ENCODE measurements around the gene SHISA8.

SHISA8 gene

GRCh38 chr22:41915035-41915785 is at the start of gene SHISA8:
Gene SHISA8 (minus strand): TSS chr22:41915074. CDS start chr22:41914667, 407 bp downstream.
- DNase-seq (ENCODE audit: low spot score) = peak; percentile 83
- no peak for TF ChIP-seq CTCF (IDR thresholded peaks at IDR 0.05; ENCODE audit: borderline replicate concordance, control extremely low read depth, extremely low read depth, insufficient read depth, missing control alignments)
- in situ Hi-C loops (cut with MboI; ENCODE audit: low sequenced_read_pairs, unreplicated experiment) = no loop called here

GRCh38 chr22:41964112-41964491 is 49.2 kb upstream of the SHISA8 start:
- no peak for DNase-seq (ENCODE audit: low spot score)
- in situ Hi-C loops (cut with MboI; ENCODE audit: low sequenced_read_pairs, unreplicated experiment) = loop anchor here (25.0 kb wide), 1 partner anchor 473 kb away; the partner anchor contains the start of gene NFAM1
- TF ChIP-seq CTCF (IDR thresholded peaks at IDR 0.05; ENCODE audit: borderline replicate concordance, control extremely low read depth, extremely low read depth, insufficient read depth, missing control alignments) = no peak

- no peak for TF ChIP-seq CTCF (IDR thresholded peaks at IDR 0.05; ENCODE audit: borderline replicate concordance, control extremely low read depth, extremely low read depth, insufficient read depth, missing control alignments)
- no peak for DNase-seq (ENCODE audit: low spot score)
- in situ Hi-C loops (cut with MboI; ENCODE audit: low sequenced_read_pairs, unreplicated experiment) = loop anchor here (25.0 kb wide), 1 partner anchor 474 kb away; the partner anchor contains the start of gene NFAM1
Measured at GRCh38 chr22:41963453-41964111, 48.7 kb upstream of the SHISA8 start.

GRCh38 chr22:41957941-41958556 is 43.2 kb upstream of the SHISA8 start:
- DNase-seq (ENCODE audit: low spot score) = no peak
- in situ Hi-C loops (cut with MboI; ENCODE audit: low sequenced_read_pairs, unreplicated experiment) = loop anchor here (25.0 kb wide), 1 partner anchor 479 kb away; the partner anchor contains the start of gene NFAM1
- no peak for TF ChIP-seq CTCF (IDR thresholded peaks at IDR 0.05; ENCODE audit: borderline replicate concordance, control extremely low read depth, extremely low read depth, insufficient read depth, missing control alignments)

- in situ Hi-C loops (cut with MboI; ENCODE audit: low sequenced_read_pairs, unreplicated experiment) = loop anchor here (25.0 kb wide), 1 partner anchor 485 kb away; the partner anchor contains the start of gene NFAM1
- no peak for DNase-seq (ENCODE audit: low spot score)
- TF ChIP-seq CTCF (IDR thresholded peaks at IDR 0.05; ENCODE audit: borderline replicate concordance, control extremely low read depth, extremely low read depth, insufficient read depth, missing control alignments) = no peak
Measured at GRCh38 chr22:41952713-41953112, 37.8 kb upstream of the SHISA8 start.

- no peak for TF ChIP-seq CTCF (IDR thresholded peaks at IDR 0.05; ENCODE audit: borderline replicate concordance, control extremely low read depth, extremely low read depth, insufficient read depth, missing control alignments)
- DNase-seq (ENCODE audit: low spot score) = no peak
- in situ Hi-C loops (cut with MboI; ENCODE audit: low sequenced_read_pairs, unreplicated experiment) = loop anchor here (25.0 kb wide), 1 partner anchor 485 kb away; the partner anchor contains the start of gene NFAM1
Measured at GRCh38 chr22:41951898-41952474, 37.1 kb upstream of the SHISA8 start, which contains the start of gene SMIM45. Gene SMIM45 (plus strand): TSS chr22:41952150.

Measured in GM13976 (cell line).